Endothelial cell of umbilical vein (primary cell): ENCODE results near the gene CCDC102B. TPM values are rescaled to one million over a fixed set of nuclear protein-coding genes. Genes with fewer than 3 reads are reported as not detected.

Experiments used
- BruUV-seq: library from RNA; stranded (reverse); fragments of 400-500 nt; replicated peaks from 2 replicates; lab custom pipeline; 2021; lab: Mats Ljungman, UMichigan
- CTCF ChIA-PET: fragments of 300-600, 350-600 bp; sonication (Branson Sonifier 250); formaldehyde crosslinking; loops from one replicate; lab custom pipeline; 2021; ENCODE audit warnings: antibody characterized with exemption, inconsistent platforms; lab: Charles Lee
- POLR2A ChIA-PET: fragments of 300-600, 350-600 bp; sonication (Branson Sonifier 250); formaldehyde crosslinking; loops from one replicate; lab custom pipeline; 2021; ENCODE audit warnings: antibody characterized with exemption, inconsistent platforms; lab: Charles Lee
- DNase-seq: peaks from one replicate; pipeline ENCODE4 v3.0.0-alpha.2; 2011; ENCODE audit warnings: low read depth, low spot score
- FAIRE-seq: peaks from 2 replicates; lab custom pipeline; 2011; peaks lifted over from hg19 to GRCh38; lab: Jason Lieb, UNC
- H2AFZ ChIP-seq: 2 replicates; pipeline ENCODE4 v1.6.0; 2012; ENCODE audit warnings: low read depth, low read length, control low read depth, inconsistent platforms
- H3K27ac ChIP-seq: 2 replicates; pipeline ENCODE4 v1.5.1; 2011; ENCODE audit warnings: low read depth, mild to moderate bottlenecking, control low read depth, low read length, moderate library complexity; ENCODE audit not compliant: insufficient read depth
- H3K27me3 ChIP-seq, 2 experiments: 2 replicates each; pipeline versions ENCODE4 v1.6.0 to v1.6.1; 2011; ENCODE audit warnings: low read length in 2 of 2, mixed read lengths in 1 of 2; ENCODE audit not compliant: control insufficient read depth in 2 of 2, insufficient read depth in 2 of 2
- H3K36me3 ChIP-seq, 2 experiments: 2 replicates in 1 of 2; 3 replicates in 1 of 2; pipeline ENCODE4 v1.5.1; 2011; ENCODE audit warnings: low read length in 2 of 2, mild to moderate bottlenecking in 1 of 2, moderate library complexity in 1 of 2; ENCODE audit not compliant: control insufficient read depth in 2 of 2, insufficient read depth in 2 of 2; ENCODE audit errors: extremely low read depth in 1 of 2
- H3K4me1 ChIP-seq: 3 replicates; pipeline ENCODE4 v1.5.1; 2011; ENCODE audit warnings: mild to moderate bottlenecking, low read length; ENCODE audit not compliant: control insufficient read depth, insufficient read depth; ENCODE audit errors: extremely low read depth
- H3K4me2 ChIP-seq: 2 replicates; pipeline ENCODE4 v1.6.1; 2011; ENCODE audit warnings: low read length, control low read depth, mixed read lengths; ENCODE audit not compliant: insufficient read depth
- H3K4me3 ChIP-seq, 3 experiments: fragments of 200-600 bp in 1 of 3; sonication (generic), shearing (Covaris generic) in 1 of 3; replicated peaks in 1 of 3; 2 replicates each; pipeline ENCODE4 v1.5.1; 2011 to 2016; ENCODE audit warnings: control low read depth in 3 of 3, low read length in 3 of 3, mild to moderate bottlenecking in 2 of 3, inconsistent platforms in 1 of 3, low read depth in 1 of 3, moderate library complexity in 1 of 3; ENCODE audit not compliant: insufficient read depth in 1 of 3
- H3K79me2 ChIP-seq: 2 replicates; pipeline ENCODE4 v1.6.0; 2012; ENCODE audit warnings: low read length, inconsistent platforms; ENCODE audit not compliant: control insufficient read depth, insufficient read depth
- H3K9ac ChIP-seq: replicated peaks from 2 replicates; pipeline ENCODE3; 2011; ENCODE audit warnings: low read length, control low read depth; ENCODE audit not compliant: insufficient read depth; ENCODE audit errors: extremely low read depth
- H3K9me1 ChIP-seq: replicated peaks from 3 replicates; pipeline ENCODE4 v1.6.0; 2011; ENCODE audit warnings: mild to moderate bottlenecking, low read length; ENCODE audit not compliant: control insufficient read depth, insufficient read depth; ENCODE audit errors: extremely low read depth
- H3K9me3 ChIP-seq: replicated peaks from 2 replicates; pipeline ENCODE4 v1.5.1; 2012; ENCODE audit warnings: low read length, inconsistent platforms; ENCODE audit not compliant: control insufficient read depth, insufficient read depth
- H4K20me1 ChIP-seq: replicated peaks from 2 replicates; pipeline ENCODE3; 2011; ENCODE audit warnings: mild to moderate bottlenecking, low read length; ENCODE audit not compliant: control insufficient read depth, insufficient read depth; ENCODE audit errors: extremely low read depth
- CTCF ChIP-seq, 2 donors: IDR thresholded peaks; 1 replicate in 1 of 2; 2 replicates in 1 of 2; pipeline ENCODE4 v1.5.1; 2011; ENCODE audit warnings: low read length in 2 of 2, mild to moderate bottlenecking in 2 of 2, moderate library complexity in 2 of 2, control low read depth in 1 of 2, inconsistent platforms in 1 of 2, low read depth in 1 of 2; ENCODE audit not compliant: insufficient read depth in 1 of 2; ENCODE audit errors: extremely low read depth in 1 of 2
- EZH2 ChIP-seq: IDR thresholded peaks from 2 replicates; pipeline ENCODE4 v1.6.1; 2012; ENCODE audit warnings: borderline replicate concordance, low read depth, mild to moderate bottlenecking, moderate library complexity, low read length, inconsistent platforms; ENCODE audit not compliant: severe bottlenecking
- FOS ChIP-seq: IDR thresholded peaks from 2 replicates; pipeline ENCODE4 v1.6.1; 2011; ENCODE audit warnings: mild to moderate bottlenecking, low read length, moderate library complexity, borderline replicate concordance; ENCODE audit not compliant: insufficient read depth
- GATA2 ChIP-seq: IDR thresholded peaks from 2 replicates; pipeline ENCODE4 v1.7.0; 2011; ENCODE audit warnings: low read depth, mild to moderate bottlenecking, moderate library complexity, mixed read lengths, low read length; ENCODE audit not compliant: insufficient read length, insufficient read depth
- JUN ChIP-seq: IDR thresholded peaks from 2 replicates; pipeline ENCODE4 v1.6.1; 2011; ENCODE audit warnings: borderline replicate concordance, low read depth; ENCODE audit not compliant: insufficient read length, insufficient read depth
- MAX ChIP-seq: IDR thresholded peaks from 2 replicates; pipeline ENCODE4 v1.6.1; 2011; ENCODE audit not compliant: insufficient read depth, insufficient read length
- MYC ChIP-seq: IDR thresholded peaks from one replicate; pipeline ENCODE4 v1.6.1; 2011; ENCODE audit warnings: mild to moderate bottlenecking, low read depth, low read length
- POLR2A ChIP-seq: IDR thresholded peaks from 2 replicates; pipeline ENCODE4 v1.6.1; 2012; ENCODE audit warnings: low read depth, mild to moderate bottlenecking, control low read depth, low read length
- POLR2AphosphoS5 ChIP-seq: IDR thresholded peaks from 2 replicates; pipeline ENCODE4 v1.6.1; 2012; ENCODE audit warnings: low read depth, mild to moderate bottlenecking, control low read depth, low read length, moderate library complexity; ENCODE audit not compliant: insufficient read depth
- dilution Hi-C: fragments of 300-500 bp; cut with MboI; formaldehyde crosslinking; loops from one replicate; pipeline ENCODE4 v1.15.0; 2019; ENCODE audit warnings: low sequenced_read_pairs; ENCODE audit not compliant: extremely low pct_ligation_motif_present
- intact Hi-C: fragments of 100-400 bp; cut with micrococcal nuclease; formaldehyde crosslinking; loops from one replicate; pipeline ENCODE4 v1.10.0; 2022
- polyA plus RNA-seq, 4 experiments: library from polyadenylated mRNA; depleted of rRNA in 3 of 4; stranded (reverse) in 3 of 4; unstranded in 1 of 4; fragments of >200 nt; gene quantifications; 2 replicates each; pipeline versions ENCODE4 v1.2.1 to v1.2.3, GENCODE V29; 2011 to 2012; ENCODE audit warnings: missing spikeins in 1 of 4
- total RNA-seq: library from RNA; stranded (reverse); gene quantifications from 2 replicates; pipeline ENCODE4 v1.2.3, GENCODE V29; 2021

The CCDC102B gene
- total and polyA plus RNA-seq, 2 donors (not counting 3 experiments of a cell fraction or from before 2014, with no cell fraction given), result 0.21 to 0.62 TPM

DNA sequence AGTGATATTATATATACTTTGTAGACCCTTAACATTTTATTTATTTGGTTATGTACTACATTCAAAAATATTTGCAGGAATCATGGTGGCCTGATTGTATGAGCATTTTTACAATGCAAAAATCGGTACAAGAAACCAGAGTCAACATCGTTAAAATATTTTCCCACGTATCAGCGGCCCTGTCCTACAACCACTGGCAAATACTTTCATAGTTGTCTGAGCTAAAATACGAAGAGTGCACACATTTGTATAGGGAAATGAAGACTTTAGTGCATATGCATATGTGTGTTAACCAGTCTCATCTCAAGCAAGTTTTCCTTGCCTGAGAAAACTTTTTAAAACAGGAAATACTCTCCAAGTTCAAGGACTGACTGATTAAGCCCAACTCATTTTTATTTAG is 35.9 kb downstream of the CCDC102B start:
- ChIA-PET POLR2A (no interaction called here), CTCF (interaction anchor here (0.7 kb wide), 2 partner anchors 14 to 516 kb away, joined by 3 to 4 read pairs; no protein-coding TSS in a partner anchor)
- H3K36me3 ChIP-seq, result no peaks in the 10 kb centered on the region
- no peaks in the 10 kb centered on the region for H3K9me3 ChIP-seq
- H3K27ac ChIP-seq, result no peak overlapping the region
- FAIRE-seq (no peak), DNase-seq (no peak)
- dilution Hi-C loops (no loop called here), intact Hi-C loops (no loop called here)
- no peaks in the 10 kb centered on the region for H3K9me1 ChIP-seq
- H3K9ac ChIP-seq, result no peak overlapping the region
- H3K4me1 ChIP-seq, result no peaks in the 10 kb centered on the region
- H4K20me1 ChIP-seq, result no peaks in the 10 kb centered on the region
- H3K4me3 ChIP-seq, result no peak overlapping the region
- TF ChIP-seq POLR2A, result no peak
- no peak for TF ChIP-seq JUN
- no peak for TF ChIP-seq POLR2AphosphoS5
- TF ChIP-seq EZH2, result no peak
- no peak for TF ChIP-seq CTCF (IDR thresholded peaks at IDR 0.05; ENCODE audit: extremely low read depth in 1 of 2, insufficient read depth in 1 of 2, low read depth in 1 of 2, low read length in 2 of 2)
- no peak for TF ChIP-seq FOS
- TF ChIP-seq MYC, result no peak
- no peak for TF ChIP-seq GATA2
- TF ChIP-seq MAX, result no peak
- no peak overlapping the region for H3K4me2 ChIP-seq
- BruUV-seq, result no TSS peak
- no peak overlapping the region for H2AFZ ChIP-seq
- H3K79me2 ChIP-seq, result no peaks in the 10 kb centered on the region
- no peaks in the 10 kb centered on the region for H3K27me3 ChIP-seq
